OCI-LY7 (cell line): Measurements from ENCODE around the gene SYT9. TPM values are rescaled to one million over a fixed set of nuclear protein-coding genes. Genes with fewer than 3 reads are reported as not detected.

Source experiments
- BruUV-seq: library from RNA; stranded (reverse); fragments of 400-500 nt; replicated peaks from 2 replicates; lab custom pipeline; 2021; lab: Mats Ljungman, UMichigan
- CTCF ChIA-PET: fragments of 300-600 bp; sonication (Branson Sonifier 250); formaldehyde crosslinking; loops from one replicate; lab custom pipeline; 2022; ENCODE audit warnings: antibody characterized with exemption; ENCODE audit not compliant: unreplicated experiment; lab: Charles Lee
- POLR2A ChIA-PET: fragments of 300-600 bp; sonication (Branson Sonifier 250); formaldehyde crosslinking; loops from one replicate; lab custom pipeline; 2022; ENCODE audit warnings: antibody characterized with exemption; lab: Charles Lee
- DNase-seq: peaks from one replicate; pipeline ENCODE4 v3.0.0-alpha.2; 2015; ENCODE audit warnings: low spot score
- H2AFZ ChIP-seq: fragments of 200-600 bp; sonication (generic), shearing (Covaris generic); 2 replicates; pipeline ENCODE4 v1.6.1; 2014; ENCODE audit warnings: mild to moderate bottlenecking, antibody characterized with exemption, low read length, moderate library complexity
- H3K27ac ChIP-seq: fragments of 200-600 bp; sonication (generic); 2 replicates; pipeline ENCODE4 v1.5.1; 2014; ENCODE audit warnings: mixed run types, low read depth, mild to moderate bottlenecking, moderate library complexity, low read length, inconsistent platforms; ENCODE audit not compliant: poor library complexity, severe bottlenecking
- H3K36me3 ChIP-seq: fragments of 200-600 bp; sonication (generic); 2 replicates; pipeline ENCODE4 v1.6.1; 2014; ENCODE audit warnings: mild to moderate bottlenecking, antibody characterized with exemption, low read length, moderate library complexity, mixed read lengths; ENCODE audit not compliant: insufficient read depth
- H3K4me1 ChIP-seq: fragments of 200-600 bp; sonication (generic); 2 replicates; pipeline ENCODE4 v1.5.1; 2014; ENCODE audit warnings: mild to moderate bottlenecking, low read length; ENCODE audit not compliant: insufficient read depth, poor library complexity, severe bottlenecking
- H3K4me2 ChIP-seq: fragments of 200-600 bp; sonication (generic); 2 replicates; pipeline ENCODE4 v1.6.1; 2014; ENCODE audit warnings: mild to moderate bottlenecking, low read length
- H3K4me3 ChIP-seq: fragments of 200-600 bp; sonication (generic); 2 replicates; pipeline ENCODE4 v1.5.1; 2014; ENCODE audit warnings: mild to moderate bottlenecking, low read depth, low read length; ENCODE audit not compliant: poor library complexity, severe bottlenecking
- H3K79me2 ChIP-seq: fragments of 200-600 bp; sonication (generic); 2 replicates; pipeline ENCODE4 v1.6.1; 2016; ENCODE audit warnings: low read depth, mild to moderate bottlenecking, low read length, moderate library complexity, mixed read lengths; ENCODE audit not compliant: insufficient read depth
- H3K9me2 ChIP-seq: fragments of 200-600 bp; sonication (generic); 2 replicates; pipeline ENCODE4 v1.6.1; 2016; ENCODE audit warnings: mild to moderate bottlenecking, low read length, mixed read lengths; ENCODE audit not compliant: insufficient read depth
- H3K9me3 ChIP-seq: fragments of 200-600 bp; sonication (generic); 2 replicates; pipeline ENCODE4 v1.6.1; 2014; ENCODE audit warnings: mild to moderate bottlenecking, mixed run types, low read length, mixed read lengths
- H4K20me1 ChIP-seq: fragments of 200-600 bp; sonication (generic); 2 replicates; pipeline ENCODE4 v1.6.1; 2014; ENCODE audit warnings: mild to moderate bottlenecking, antibody characterized with exemption, low read length, moderate library complexity, mixed read lengths; ENCODE audit not compliant: insufficient read depth
- CTCF ChIP-seq: fragments of 200-600 bp; sonication (generic); conservative IDR thresholded peaks from 2 replicates; pipeline ENCODE4 v1.5.1; 2014; ENCODE audit warnings: mild to moderate bottlenecking, antibody characterized with exemption, low read length, moderate library complexity, mixed read lengths
- EZH2phosphoT487 ChIP-seq: fragments of 200-600 bp; sonication (generic); IDR thresholded peaks from 2 replicates; pipeline ENCODE4 v1.6.1; 2018; ENCODE audit warnings: low read depth, borderline replicate concordance, mild to moderate bottlenecking, mixed run types, antibody characterized with exemption, low read length, moderate library complexity, mixed read lengths
- intact Hi-C: fragments of 100-400 bp; cut with micrococcal nuclease; formaldehyde crosslinking; loops from one replicate; pipeline ENCODE4 v1.10.0; 2022; ENCODE audit not compliant: unreplicated experiment
- total RNA-seq, 2 experiments: library from RNA; depleted of rRNA in 1 of 2; stranded (reverse); fragments of >200 nt in 1 of 2; shearing (Covaris generic) in 1 of 2; gene quantifications; 2 replicates each; pipeline ENCODE4 v1.2.3, GENCODE V29; 2014 to 2022

Gene SYT9
- total RNA-seq, 2 experiments from 2014 or later = 0.19 TPM; not detected in 1

GRCh38 chr11:7245341-7245740 lies 6.4 kb upstream of the SYT9 start:
- Histone ChIP-seq H3K79me2 (no peaks in the 10 kb centered on the region), H3K9me3 (no peaks in the 10 kb centered on the region), H4K20me1 (no peaks in the 10 kb centered on the region), H3K4me3 (no peak overlapping the region), H3K4me1 (no peaks in the 10 kb centered on the region), H3K4me2 (no peak overlapping the region), H3K36me3 (no peaks in the 10 kb centered on the region), H3K9me2 (no peaks in the 10 kb centered on the region), H3K27ac (no peak overlapping the region), H2AFZ (no peak overlapping the region)
- intact Hi-C loops = no loop called here
- ChIA-PET CTCF (no interaction called here), POLR2A (no interaction called here)
- no peak for TF ChIP-seq EZH2phosphoT487
- TF ChIP-seq CTCF = no peak
- BruUV-seq = no TSS peak
- DNase-seq = no peak

- intact Hi-C loops = no loop called here
- H3K27ac ChIP-seq = no peak overlapping the region
- H4K20me1 ChIP-seq = no peaks in the 10 kb centered on the region
- H2AFZ ChIP-seq = no peak overlapping the region
- ChIA-PET CTCF (no interaction called here), POLR2A (no interaction called here)
- no peak for DNase-seq
- H3K4me3 ChIP-seq = no peak overlapping the region
- no peaks in the 10 kb centered on the region for H3K4me1 ChIP-seq
- no TSS peak for BruUV-seq
- no peaks in the 10 kb centered on the region for H3K9me2 ChIP-seq
- H3K9me3 ChIP-seq = no peaks in the 10 kb centered on the region
- no peak overlapping the region for H3K4me2 ChIP-seq
- H3K36me3 ChIP-seq = no peaks in the 10 kb centered on the region
- TF ChIP-seq CTCF = no peak
- no peak for TF ChIP-seq EZH2phosphoT487
- no peaks in the 10 kb centered on the region for H3K79me2 ChIP-seq
Measured at GRCh38 chr11:7246179-7246578, 5.5 kb upstream of the SYT9 start.

GRCh38 chr11:7250166-7250565 lies 1.5 kb upstream of the SYT9 start:
- no peak overlapping the region for H3K4me2 ChIP-seq
- H3K9me3 ChIP-seq = no peaks in the 10 kb centered on the region
- H3K4me3 ChIP-seq = no peak overlapping the region
- no peak overlapping the region for H2AFZ ChIP-seq
- H3K79me2 ChIP-seq = no peaks in the 10 kb centered on the region
- CTCF ChIA-PET = interaction anchor here (0.7 kb wide), 1 partner anchor 583 kb away, joined by 3 read pairs; no protein-coding TSS in a partner anchor
- no peak for TF ChIP-seq EZH2phosphoT487
- no peaks in the 10 kb centered on the region for H3K36me3 ChIP-seq
- H3K4me1 ChIP-seq = no peaks in the 10 kb centered on the region
- no peak for DNase-seq
- POLR2A ChIA-PET = interaction anchor here (0.8 kb wide), 1 partner anchor 182 kb away, joined by 6 read pairs; no protein-coding TSS in a partner anchor
- no TSS peak for BruUV-seq
- intact Hi-C loops = no loop called here
- no peak overlapping the region for H3K27ac ChIP-seq
- H3K9me2 ChIP-seq = no peaks in the 10 kb centered on the region
- no peaks in the 10 kb centered on the region for H4K20me1 ChIP-seq
